Measurements from ENCODE around the gene PI4K2B.

GRCh38 chr4:25320773-25321172, 86.9 kb downstream of the PI4K2B start:
- TF ChIP-seq POLR2A (IDR thresholded peaks at IDR 0.05) (no peak), CTCF (IDR thresholded peaks at IDR 0.05) (no peak), EP300 (IDR thresholded peaks at IDR 0.05) (no peak)
